ENCODE results near the gene DCST2. TPM values are rescaled to one million over a fixed set of nuclear protein-coding genes. Genes with fewer than 3 reads are reported as not detected.
A peak's percentile ranks its signal among the peaks of the same experiment; 100 is the strongest.

DCST2 gene
- total and polyA plus RNA-seq, 9 of the 15 experiments (the other 6 are each of a cell fraction or from before 2014, with no cell fraction given) = 0.09 to 0.49 (median 0.11) TPM; not detected in 3

- TF ChIP-seq, protein P1, sequence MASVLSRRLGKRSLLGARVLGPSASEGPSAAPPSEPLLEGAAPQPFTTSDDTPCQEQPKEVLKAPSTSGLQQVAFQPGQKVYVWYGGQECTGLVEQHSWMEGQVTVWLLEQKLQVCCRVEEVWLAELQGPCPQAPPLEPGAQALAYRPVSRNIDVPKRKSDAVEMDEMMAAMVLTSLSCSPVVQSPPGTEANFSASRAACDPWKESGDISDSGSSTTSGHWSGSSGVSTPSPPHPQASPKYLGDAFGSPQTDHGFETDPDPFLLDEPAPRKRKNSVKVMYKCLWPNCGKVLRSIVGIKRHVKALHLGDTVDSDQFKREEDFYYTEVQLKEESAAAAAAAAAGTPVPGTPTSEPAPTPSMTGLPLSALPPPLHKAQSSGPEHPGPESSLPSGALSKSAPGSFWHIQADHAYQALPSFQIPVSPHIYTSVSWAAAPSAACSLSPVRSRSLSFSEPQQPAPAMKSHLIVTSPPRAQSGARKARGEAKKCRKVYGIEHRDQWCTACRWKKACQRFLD (CRISPR knock-in tag; IDR thresholded peaks at IDR 0.05) = 0 out of 2 replicates have a peak, but pooled peaks have one; percentile 50
- TF ChIP-seq THAP12 (CRISPR knock-in tag; IDR thresholded peaks at IDR 0.05) (no peak), ELF4 (CRISPR knock-in tag; IDR thresholded peaks at IDR 0.05) (no peak), HSF4 (CRISPR knock-in tag; IDR thresholded peaks at IDR 0.05; ENCODE audit: borderline replicate concordance) (no peak), BMI1 (IDR thresholded peaks at IDR 0.05; ENCODE audit: low read length) (no peak), C11orf30 (IDR thresholded peaks at IDR 0.05; ENCODE audit: low read depth) (peak; percentile 39; the same call in 1 of the 2 replicates), POLR3G (IDR thresholded peaks at IDR 0.05; ENCODE audit: extremely low read depth, insufficient read length, insufficient replicate concordance) (no peak), DMBX1 (CRISPR knock-in tag; IDR thresholded peaks at IDR 0.05; ENCODE audit: borderline replicate concordance) (no peak), POLR2AphosphoS5 (IDR thresholded peaks at IDR 0.05; ENCODE audit: control insufficient read depth, insufficient read depth, low read depth, low read length) (0 out of 2 replicates have a peak, but pooled peaks have one; percentile 9), ZFPM2 (CRISPR knock-in tag; IDR thresholded peaks at IDR 0.05) (no peak), RCOR1 (IDR thresholded peaks at IDR 0.05; ENCODE audit: borderline replicate concordance in 1 of 2, low read depth in 2 of 2, low read length in 2 of 2) (no peak), GTF2E2 (tag; IDR thresholded peaks at IDR 0.05) (no peak), POLR2G (IDR thresholded peaks at IDR 0.05; ENCODE audit: low read depth, low read length) (peak; percentile 43; the same call in 1 of the 2 replicates), IRF2 (CRISPR knock-in tag; IDR thresholded peaks at IDR 0.05) (no peak), MBD2 (IDR thresholded peaks at IDR 0.05; ENCODE audit: borderline replicate concordance, low read depth) (no peak), SLC30A9 (CRISPR knock-in tag; IDR thresholded peaks at IDR 0.05) (no peak), ZNF778 (CRISPR knock-in tag; IDR thresholded peaks at IDR 0.05) (no peak), ZSCAN32 (CRISPR knock-in tag; IDR thresholded peaks at IDR 0.05) (no peak), MLX (CRISPR knock-in tag; conservative IDR thresholded peaks at IDR 0.05) (no peak), NRF1 (conservative IDR thresholded peaks at IDR 0.05 in 1 of 2, IDR thresholded peaks at IDR 0.05 in 1 of 2) (no peak), ZNF445 (CRISPR knock-in tag; IDR thresholded peaks at IDR 0.05; ENCODE audit: low read depth) (no peak), POLR2AphosphoS2 (IDR thresholded peaks at IDR 0.05; ENCODE audit: low read length) (no peak)
- TF ChIP-seq, protein P2, sequence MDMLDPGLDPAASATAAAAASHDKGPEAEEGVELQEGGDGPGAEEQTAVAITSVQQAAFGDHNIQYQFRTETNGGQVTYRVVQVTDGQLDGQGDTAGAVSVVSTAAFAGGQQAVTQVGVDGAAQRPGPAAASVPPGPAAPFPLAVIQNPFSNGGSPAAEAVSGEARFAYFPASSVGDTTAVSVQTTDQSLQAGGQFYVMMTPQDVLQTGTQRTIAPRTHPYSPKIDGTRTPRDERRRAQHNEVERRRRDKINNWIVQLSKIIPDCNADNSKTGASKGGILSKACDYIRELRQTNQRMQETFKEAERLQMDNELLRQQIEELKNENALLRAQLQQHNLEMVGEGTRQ (CRISPR knock-in tag; IDR thresholded peaks at IDR 0.05) = no peak
Observed at GRCh38 chr1:154993572-154994268, 39.9 kb downstream of the DCST2 start, which contains the start of gene LENEP (continued).

Measured in K562 (cell line).